GM19239 (cell line): ENCODE data around the gene SVEP1.
"Not testable (repeated sequence)": the region's sequence is repeated elsewhere in the genome, so short reads cannot be mapped to it uniquely, and the experiment has no call there.

Source experiments
- DNase-seq: peaks from one replicate; pipeline ENCODE4 v3.0.0; 2011; ENCODE audit warnings: low spot score; ENCODE audit not compliant: insufficient read length
- FAIRE-seq: peaks from 2 replicates; lab custom pipeline; 2011; peaks lifted over from hg19 to GRCh38; lab: Jason Lieb, UNC

The SVEP1 gene

GRCh38 chr9:110580850-110581249 lies 1.3 kb upstream of the SVEP1 start:
- DNase-seq (no peak), FAIRE-seq (no peak)

- DNase-seq, result no peak
- no peak for FAIRE-seq
Measured at GRCh38 chr9:110579862-110580219, 300 bp upstream of the SVEP1 start.

- FAIRE-seq (no peak), DNase-seq (no peak)
Measured at GRCh38 chr9:110578575-110579033, 937 bp downstream of the SVEP1 start.

- DNase-seq (no peak), FAIRE-seq (no peak)
Measured at GRCh38 chr9:110575945-110576344, 3.6 kb downstream of the SVEP1 start.

- no peak for DNase-seq
Measured at GRCh38 chr9:110575169-110575568, 4.4 kb downstream of the SVEP1 start.

GRCh38 chr9:110573305-110573704 lies 6.2 kb downstream of the SVEP1 start:
- no peak for FAIRE-seq
- DNase-seq, result no peak

More at GRCh38 chr9:110575169-110575568, 4.4 kb downstream of the SVEP1 start:
- FAIRE-seq, result no peak

GRCh38 chr9:110571801-110572483 lies 7.6 kb downstream of the SVEP1 start:
- no peak for FAIRE-seq
- DNase-seq, result no peak

- no peak for FAIRE-seq
- no peak for DNase-seq
Measured at GRCh38 chr9:110566156-110566555, 13.4 kb downstream of the SVEP1 start.

- DNase-seq (no peak), FAIRE-seq (no peak)
Measured at GRCh38 chr9:110561826-110562225, 17.7 kb downstream of the SVEP1 start.

GRCh38 chr9:110559869-110560268 lies 19.7 kb downstream of the SVEP1 start:
- FAIRE-seq (no peak), DNase-seq (no peak)

- FAIRE-seq (no peak), DNase-seq (no peak)
Measured at GRCh38 chr9:110555551-110556331, 23.8 kb downstream of the SVEP1 start.

- DNase-seq (no peak), FAIRE-seq (no peak)
Measured at GRCh38 chr9:110546411-110546871, 33.1 kb downstream of the SVEP1 start.

- no peak for FAIRE-seq
- DNase-seq, result no peak
Measured at GRCh38 chr9:110545705-110546104, 33.8 kb downstream of the SVEP1 start.

GRCh38 chr9:110543631-110544051 lies 35.9 kb downstream of the SVEP1 start:
- FAIRE-seq, result no peak
- no peak for DNase-seq

GRCh38 chr9:110541950-110542349 lies 37.6 kb downstream of the SVEP1 start:
- FAIRE-seq (no peak), DNase-seq (no peak)

- FAIRE-seq (no peak), DNase-seq (no peak)
Measured at GRCh38 chr9:110538647-110539041, 40.9 kb downstream of the SVEP1 start.

GRCh38 chr9:110537841-110538646 lies 41.5 kb downstream of the SVEP1 start:
- DNase-seq, result no peak
- no peak for FAIRE-seq

- no peak for DNase-seq
- no peak for FAIRE-seq
Measured at GRCh38 chr9:110536822-110537221, 42.7 kb downstream of the SVEP1 start.

GRCh38 chr9:110534162-110534561 lies 45.4 kb downstream of the SVEP1 start:
- not testable (repeated sequence) for FAIRE-seq

GRCh38 chr9:110532908-110533665 lies 46.5 kb downstream of the SVEP1 start:
- DNase-seq (no peak), FAIRE-seq (no peak)

More at GRCh38 chr9:110534162-110534561, 45.4 kb downstream of the SVEP1 start:
- DNase-seq, result not testable (repeated sequence)
